HEK293T (cell line): ENCODE data around the gene ROPN1B.

ENCODE experiments used
- CTCF ChIA-PET: fragments of 350-600 bp; formaldehyde crosslinking; extraction: SDS; loops from one replicate; lab custom pipeline; 2021; ENCODE audit warnings: antibody characterized with exemption, inconsistent platforms; lab: Yijun Ruan, JAX
- POLR2A ChIA-PET: fragments of 350-600 bp; formaldehyde crosslinking; extraction: SDS; loops from one replicate; lab custom pipeline; 2020; ENCODE audit warnings: antibody characterized with exemption, inconsistent platforms; lab: Yijun Ruan, JAX
- DNase-seq: peaks from one replicate; pipeline ENCODE4 v3.0.0; 2012; ENCODE audit warnings: mixed read lengths; ENCODE audit errors: extremely low spot score
- ARNT ChIP-seq: fragments of 450-650 bp; IDR thresholded peaks from 2 replicates; pipeline ENCODE4 v1.6.1; 2017; ENCODE audit warnings: mild to moderate bottlenecking
- BHLHE40 ChIP-seq: fragments of 450-650 bp; IDR thresholded peaks from 2 replicates; pipeline ENCODE4 v1.6.1; 2016; ENCODE audit warnings: mild to moderate bottlenecking, moderate library complexity, borderline replicate concordance
- CTBP1 ChIP-seq: fragments of 450-650 bp; IDR thresholded peaks from 2 replicates; pipeline ENCODE4 v1.6.1; 2016; ENCODE audit warnings: borderline replicate concordance
- ELF4 ChIP-seq: fragments of 450-650 bp; IDR thresholded peaks from 2 replicates; pipeline ENCODE4 v1.6.1; 2017; ENCODE audit warnings: antibody characterized with exemption
- FOXA1 ChIP-seq: fragments of 450-650 bp; IDR thresholded peaks from 2 replicates; pipeline ENCODE4 v1.6.1; 2016; ENCODE audit warnings: mild to moderate bottlenecking
- FOXK2 ChIP-seq: fragments of 450-650 bp; IDR thresholded peaks from 2 replicates; pipeline ENCODE4 v1.6.1; 2016; ENCODE audit warnings: mild to moderate bottlenecking
- FOXM1 ChIP-seq: fragments of 450-650 bp; IDR thresholded peaks from 2 replicates; pipeline ENCODE4 v1.6.1; 2017; ENCODE audit warnings: mild to moderate bottlenecking, borderline replicate concordance
- HDGF ChIP-seq: fragments of 450-650 bp; IDR thresholded peaks from 2 replicates; pipeline ENCODE4 v1.6.1; 2017; ENCODE audit warnings: antibody characterized with exemption, borderline replicate concordance
- L3MBTL2 ChIP-seq: fragments of 450-650 bp; conservative IDR thresholded peaks from 2 replicates; pipeline ENCODE4 v1.6.1; 2016; ENCODE audit warnings: mild to moderate bottlenecking
- LEF1 ChIP-seq: fragments of 450-650 bp; IDR thresholded peaks from 2 replicates; pipeline ENCODE4 v1.6.1; 2017; ENCODE audit warnings: mild to moderate bottlenecking, borderline replicate concordance
- NFRKB ChIP-seq: fragments of 450-650 bp; IDR thresholded peaks from 2 replicates; pipeline ENCODE4 v1.6.1; 2016; ENCODE audit warnings: mild to moderate bottlenecking, moderate library complexity
- PKNOX1 ChIP-seq: fragments of 450-650 bp; IDR thresholded peaks from 2 replicates; pipeline ENCODE4 v1.6.1; 2016
- SP1 ChIP-seq: fragments of 450-650 bp; IDR thresholded peaks from 2 replicates; pipeline ENCODE4 v1.6.1; 2017
- SUZ12 ChIP-seq: fragments of 450-650 bp; IDR thresholded peaks from 2 replicates; pipeline ENCODE4 v1.6.1; 2016; ENCODE audit warnings: mild to moderate bottlenecking
- TARDBP ChIP-seq: fragments of 450-650 bp; IDR thresholded peaks from 2 replicates; pipeline ENCODE4 v1.6.1; 2016
- ZNF384 ChIP-seq: fragments of 450-650 bp; IDR thresholded peaks from 2 replicates; pipeline ENCODE4 v1.6.1; 2016

Gene ROPN1B

GRCh38 chr3:126019683-126020082, 50.7 kb downstream of the ROPN1B start:
- CTCF ChIA-PET, result no interaction called here
- TF ChIP-seq BHLHE40 (no peak), L3MBTL2 (no peak), ARNT (no peak), FOXA1 (no peak), SUZ12 (no peak), ZNF384 (no peak), ELF4 (no peak), FOXK2 (no peak), CTBP1 (no peak), TARDBP (no peak)
- no peak for DNase-seq
- POLR2A ChIA-PET, result no interaction called here

DNA sequence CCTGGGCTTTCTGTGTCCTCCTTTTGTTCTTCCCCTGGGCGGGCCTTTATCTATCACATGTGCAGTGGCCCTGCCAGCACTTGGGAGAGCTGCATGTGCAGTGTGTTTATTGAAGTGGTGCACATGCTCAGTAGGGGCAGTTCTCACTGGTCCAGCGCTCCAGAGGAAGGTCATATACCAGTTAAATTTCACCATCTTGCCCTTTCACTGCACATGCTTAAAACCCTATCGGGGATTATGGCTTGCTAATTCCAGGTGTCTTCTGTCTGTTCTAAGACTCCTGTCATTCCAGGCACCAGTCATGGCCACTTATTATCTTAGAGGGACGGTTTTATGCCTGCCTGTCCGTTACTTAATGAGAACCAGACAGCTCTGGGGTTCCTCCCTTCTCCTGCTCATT, 52.2 kb downstream of the ROPN1B start:
- ChIA-PET POLR2A (no interaction called here), CTCF (no interaction called here)
- DNase-seq, result no peak
- no peak for TF ChIP-seq FOXK2
- no peak for TF ChIP-seq TARDBP
- TF ChIP-seq ELF4, result no peak
- TF ChIP-seq NFRKB, result no peak
- TF ChIP-seq SUZ12, result no peak
- no peak for TF ChIP-seq HDGF
- TF ChIP-seq FOXA1, result no peak
- TF ChIP-seq LEF1, result no peak
- no peak for TF ChIP-seq FOXM1
- no peak for TF ChIP-seq ARNT

DNA sequence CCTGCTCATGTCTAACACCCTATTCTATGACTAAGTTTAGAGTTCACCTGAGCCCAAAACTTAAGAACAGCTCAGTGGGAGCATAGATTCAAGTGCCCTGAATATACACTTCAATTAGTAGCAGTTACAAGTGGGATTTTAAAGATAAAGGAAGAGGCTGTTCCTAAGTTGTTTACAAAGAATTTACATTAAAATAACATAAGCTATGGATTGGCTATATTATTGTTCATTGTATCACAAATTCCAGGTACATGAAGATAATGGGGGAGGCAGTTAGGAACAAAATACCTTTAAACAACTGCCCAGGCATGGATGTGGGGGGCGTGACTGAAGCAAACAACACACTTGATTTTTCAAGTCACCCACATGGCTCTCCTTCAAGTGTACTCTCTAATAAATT, 52.7 kb downstream of the ROPN1B start:
- TF ChIP-seq LEF1 (no peak), ZNF384 (no peak), HDGF (no peak), SUZ12 (no peak), NFRKB (no peak), ARNT (no peak), FOXK2 (no peak), SP1 (no peak), FOXA1 (no peak), PKNOX1 (no peak)
- ChIA-PET POLR2A (no interaction called here), CTCF (no interaction called here)
- no peak for DNase-seq

GRCh38 chr3:126022741-126023359, 53.9 kb downstream of the ROPN1B start:
- DNase-seq, result no peak
- TF ChIP-seq L3MBTL2, result no peak
- no peak for TF ChIP-seq ELF4
- no peak for TF ChIP-seq FOXA1
- TF ChIP-seq HDGF, result no peak
- TF ChIP-seq BHLHE40, result no peak
- TF ChIP-seq LEF1, result no peak
- POLR2A ChIA-PET, result no interaction called here
- CTCF ChIA-PET, result no interaction called here

- CTCF ChIA-PET, result no interaction called here
- no peak for DNase-seq
- POLR2A ChIA-PET, result no interaction called here
- TF ChIP-seq SUZ12 (no peak), TARDBP (no peak), FOXK2 (no peak), ARNT (no peak), BHLHE40 (no peak), FOXM1 (no peak), SP1 (no peak), CTBP1 (no peak), LEF1 (no peak), FOXA1 (no peak), L3MBTL2 (no peak)
Measured at GRCh38 chr3:126023390-126023789, 54.4 kb downstream of the ROPN1B start.

- no peak for DNase-seq
- TF ChIP-seq NFRKB, result no peak
- no peak for TF ChIP-seq FOXM1
- TF ChIP-seq PKNOX1, result no peak
- TF ChIP-seq L3MBTL2, result no peak
- no peak for TF ChIP-seq ELF4
- no peak for TF ChIP-seq FOXA1
- TF ChIP-seq TARDBP, result no peak
- no peak for TF ChIP-seq SUZ12
- TF ChIP-seq FOXK2, result no peak
- TF ChIP-seq SP1, result no peak
- TF ChIP-seq LEF1, result no peak
- TF ChIP-seq BHLHE40, result no peak
- no peak for TF ChIP-seq ARNT
- TF ChIP-seq CTBP1, result no peak
- ChIA-PET CTCF (no interaction called here), POLR2A (no interaction called here)
Measured at GRCh38 chr3:126024049-126024854, 55.3 kb downstream of the ROPN1B start.

GRCh38 chr3:126025116-126025729, 56.2 kb downstream of the ROPN1B start:
- ChIA-PET CTCF (no interaction called here), POLR2A (no interaction called here)
- TF ChIP-seq TARDBP, result no peak
- TF ChIP-seq L3MBTL2, result no peak
- TF ChIP-seq SUZ12, result no peak
- TF ChIP-seq ARNT, result no peak
- TF ChIP-seq HDGF, result no peak
- TF ChIP-seq LEF1, result no peak
- TF ChIP-seq ELF4, result no peak
- no peak for TF ChIP-seq PKNOX1
- TF ChIP-seq SP1, result no peak
- TF ChIP-seq ZNF384, result no peak
- no peak for TF ChIP-seq CTBP1
- TF ChIP-seq FOXK2, result no peak
- no peak for TF ChIP-seq BHLHE40
- no peak for TF ChIP-seq FOXA1
- no peak for DNase-seq
